Endothelial cell of umbilical vein (primary cell): ENCODE measurements around the gene MN1. TPM values are rescaled to one million over a fixed set of nuclear protein-coding genes. Genes with fewer than 3 reads are reported as not detected.

Experiments
- BruUV-seq: library from RNA; stranded (reverse); fragments of 400-500 nt; replicated peaks from 2 replicates; lab custom pipeline; 2021; lab: Mats Ljungman, UMichigan
- CTCF ChIA-PET: fragments of 300-600, 350-600 bp; sonication (Branson Sonifier 250); formaldehyde crosslinking; loops from one replicate; lab custom pipeline; 2021; ENCODE audit warnings: antibody characterized with exemption, inconsistent platforms; lab: Charles Lee
- POLR2A ChIA-PET: fragments of 300-600, 350-600 bp; sonication (Branson Sonifier 250); formaldehyde crosslinking; loops from one replicate; lab custom pipeline; 2021; ENCODE audit warnings: antibody characterized with exemption, inconsistent platforms; lab: Charles Lee
- DNase-seq: peaks from one replicate; pipeline ENCODE4 v3.0.0-alpha.2; 2011; ENCODE audit warnings: low read depth, low spot score
- FAIRE-seq: peaks from 2 replicates; lab custom pipeline; 2011; peaks lifted over from hg19 to GRCh38; lab: Jason Lieb, UNC
- H2AFZ ChIP-seq: 2 replicates; pipeline ENCODE4 v1.6.0; 2012; ENCODE audit warnings: low read depth, low read length, control low read depth, inconsistent platforms
- H3K27ac ChIP-seq: 2 replicates; pipeline ENCODE4 v1.5.1; 2011; ENCODE audit warnings: low read depth, mild to moderate bottlenecking, control low read depth, low read length, moderate library complexity; ENCODE audit not compliant: insufficient read depth
- H3K27me3 ChIP-seq, 2 experiments: 2 replicates each; pipeline versions ENCODE4 v1.6.0 to v1.6.1; 2011; ENCODE audit warnings: low read length in 2 of 2, mixed read lengths in 1 of 2; ENCODE audit not compliant: control insufficient read depth in 2 of 2, insufficient read depth in 2 of 2
- H3K36me3 ChIP-seq, 2 experiments: 2 replicates in 1 of 2; 3 replicates in 1 of 2; pipeline ENCODE4 v1.5.1; 2011; ENCODE audit warnings: low read length in 2 of 2, mild to moderate bottlenecking in 1 of 2, moderate library complexity in 1 of 2; ENCODE audit not compliant: control insufficient read depth in 2 of 2, insufficient read depth in 2 of 2; ENCODE audit errors: extremely low read depth in 1 of 2
- H3K4me1 ChIP-seq: 3 replicates; pipeline ENCODE4 v1.5.1; 2011; ENCODE audit warnings: mild to moderate bottlenecking, low read length; ENCODE audit not compliant: control insufficient read depth, insufficient read depth; ENCODE audit errors: extremely low read depth
- H3K4me2 ChIP-seq: 2 replicates; pipeline ENCODE4 v1.6.1; 2011; ENCODE audit warnings: low read length, control low read depth, mixed read lengths; ENCODE audit not compliant: insufficient read depth
- H3K4me3 ChIP-seq, 3 experiments: fragments of 200-600 bp in 1 of 3; sonication (generic), shearing (Covaris generic) in 1 of 3; replicated peaks in 1 of 3; 2 replicates each; pipeline ENCODE4 v1.5.1; 2011 to 2016; ENCODE audit warnings: control low read depth in 3 of 3, low read length in 3 of 3, mild to moderate bottlenecking in 2 of 3, inconsistent platforms in 1 of 3, low read depth in 1 of 3, moderate library complexity in 1 of 3; ENCODE audit not compliant: insufficient read depth in 1 of 3
- H3K79me2 ChIP-seq: 2 replicates; pipeline ENCODE4 v1.6.0; 2012; ENCODE audit warnings: low read length, inconsistent platforms; ENCODE audit not compliant: control insufficient read depth, insufficient read depth
- H3K9ac ChIP-seq: replicated peaks from 2 replicates; pipeline ENCODE3; 2011; ENCODE audit warnings: low read length, control low read depth; ENCODE audit not compliant: insufficient read depth; ENCODE audit errors: extremely low read depth
- H3K9me1 ChIP-seq: replicated peaks from 3 replicates; pipeline ENCODE4 v1.6.0; 2011; ENCODE audit warnings: mild to moderate bottlenecking, low read length; ENCODE audit not compliant: control insufficient read depth, insufficient read depth; ENCODE audit errors: extremely low read depth
- H3K9me3 ChIP-seq: replicated peaks from 2 replicates; pipeline ENCODE4 v1.5.1; 2012; ENCODE audit warnings: low read length, inconsistent platforms; ENCODE audit not compliant: control insufficient read depth, insufficient read depth
- H4K20me1 ChIP-seq: replicated peaks from 2 replicates; pipeline ENCODE3; 2011; ENCODE audit warnings: mild to moderate bottlenecking, low read length; ENCODE audit not compliant: control insufficient read depth, insufficient read depth; ENCODE audit errors: extremely low read depth
- CTCF ChIP-seq, 2 donors: IDR thresholded peaks; 1 replicate in 1 of 2; 2 replicates in 1 of 2; pipeline ENCODE4 v1.5.1; 2011; ENCODE audit warnings: low read length in 2 of 2, mild to moderate bottlenecking in 2 of 2, moderate library complexity in 2 of 2, control low read depth in 1 of 2, inconsistent platforms in 1 of 2, low read depth in 1 of 2; ENCODE audit not compliant: insufficient read depth in 1 of 2; ENCODE audit errors: extremely low read depth in 1 of 2
- EZH2 ChIP-seq: IDR thresholded peaks from 2 replicates; pipeline ENCODE4 v1.6.1; 2012; ENCODE audit warnings: borderline replicate concordance, low read depth, mild to moderate bottlenecking, moderate library complexity, low read length, inconsistent platforms; ENCODE audit not compliant: severe bottlenecking
- FOS ChIP-seq: IDR thresholded peaks from 2 replicates; pipeline ENCODE4 v1.6.1; 2011; ENCODE audit warnings: mild to moderate bottlenecking, low read length, moderate library complexity, borderline replicate concordance; ENCODE audit not compliant: insufficient read depth
- GATA2 ChIP-seq: IDR thresholded peaks from 2 replicates; pipeline ENCODE4 v1.7.0; 2011; ENCODE audit warnings: low read depth, mild to moderate bottlenecking, moderate library complexity, mixed read lengths, low read length; ENCODE audit not compliant: insufficient read length, insufficient read depth
- JUN ChIP-seq: IDR thresholded peaks from 2 replicates; pipeline ENCODE4 v1.6.1; 2011; ENCODE audit warnings: borderline replicate concordance, low read depth; ENCODE audit not compliant: insufficient read length, insufficient read depth
- MAX ChIP-seq: IDR thresholded peaks from 2 replicates; pipeline ENCODE4 v1.6.1; 2011; ENCODE audit not compliant: insufficient read depth, insufficient read length
- MYC ChIP-seq: IDR thresholded peaks from one replicate; pipeline ENCODE4 v1.6.1; 2011; ENCODE audit warnings: mild to moderate bottlenecking, low read depth, low read length
- POLR2A ChIP-seq: IDR thresholded peaks from 2 replicates; pipeline ENCODE4 v1.6.1; 2012; ENCODE audit warnings: low read depth, mild to moderate bottlenecking, control low read depth, low read length
- POLR2AphosphoS5 ChIP-seq: IDR thresholded peaks from 2 replicates; pipeline ENCODE4 v1.6.1; 2012; ENCODE audit warnings: low read depth, mild to moderate bottlenecking, control low read depth, low read length, moderate library complexity; ENCODE audit not compliant: insufficient read depth
- dilution Hi-C: fragments of 300-500 bp; cut with MboI; formaldehyde crosslinking; loops from one replicate; pipeline ENCODE4 v1.15.0; 2019; ENCODE audit warnings: low sequenced_read_pairs; ENCODE audit not compliant: extremely low pct_ligation_motif_present
- intact Hi-C: fragments of 100-400 bp; cut with micrococcal nuclease; formaldehyde crosslinking; loops from one replicate; pipeline ENCODE4 v1.10.0; 2022
- polyA plus RNA-seq, 4 experiments: library from polyadenylated mRNA; depleted of rRNA in 3 of 4; stranded (reverse) in 3 of 4; unstranded in 1 of 4; fragments of >200 nt; gene quantifications; 2 replicates each; pipeline versions ENCODE4 v1.2.1 to v1.2.3, GENCODE V29; 2011 to 2012; ENCODE audit warnings: missing spikeins in 1 of 4
- total RNA-seq: library from RNA; stranded (reverse); gene quantifications from 2 replicates; pipeline ENCODE4 v1.2.3, GENCODE V29; 2021

Gene MN1
- total and polyA plus RNA-seq, 2 donors (not counting 3 experiments of a cell fraction or from before 2014, with no cell fraction given) = 3.8 to 5.2 TPM

GRCh38 chr22:27755521-27756211 lies 45.9 kb downstream of the MN1 start:
- Histone ChIP-seq H3K36me3 (no peaks in the 10 kb centered on the region), H2AFZ (no peak overlapping the region), H4K20me1 (no peaks in the 10 kb centered on the region), H3K9me3 (no peaks in the 10 kb centered on the region), H3K4me3 (no peak overlapping the region), H3K4me1 (no peaks in the 10 kb centered on the region), H3K9ac (no peak overlapping the region), H3K9me1 (no peaks in the 10 kb centered on the region), H3K4me2 (no peak overlapping the region), H3K27ac (no peak overlapping the region), H3K79me2 (no peaks in the 10 kb centered on the region), H3K27me3 (no peaks in the 10 kb centered on the region)
- FAIRE-seq = no peak
- dilution Hi-C loops = no loop called here
- TF ChIP-seq GATA2 = no peak
- no peak for TF ChIP-seq JUN
- no peak for TF ChIP-seq POLR2A
- no peak for TF ChIP-seq CTCF (IDR thresholded peaks at IDR 0.05; ENCODE audit: extremely low read depth in 1 of 2, insufficient read depth in 1 of 2, low read depth in 1 of 2, low read length in 2 of 2)
- no peak for TF ChIP-seq MYC
- TF ChIP-seq EZH2 = no peak
- TF ChIP-seq MAX = no peak
- TF ChIP-seq FOS = no peak
- TF ChIP-seq POLR2AphosphoS5 = no peak
- BruUV-seq = no TSS peak
- ChIA-PET POLR2A (interaction anchor here (0.6 kb wide), 1 partner anchor 174 kb away, joined by 3 read pairs; no protein-coding TSS in a partner anchor), CTCF (no interaction called here)
- intact Hi-C loops = no loop called here
- no peak for DNase-seq
